ENCODE data around the gene SPSB3. TPM values are rescaled to one million over a fixed set of nuclear protein-coding genes. Genes with fewer than 3 reads are reported as not detected.

Gene SPSB3
- total and polyA plus RNA-seq, 2 experiments from 2014 or later = 27.1 to 34.7 TPM

GRCh38 chr16:1759511-1759910 lies 22.9 kb downstream of the SPSB3 start:
- H3K27me3 Mint-ChIP-seq (ENCODE audit: insufficient read depth, low read depth, poor library complexity) = peaks cover 10% of the 10 kb centered on the region
- Histone ChIP-seq H3K4me1 (ENCODE audit: insufficient read depth) (no peaks in the 10 kb centered on the region; the same call in 1 of the 2 replicates), H3K36me3 (ENCODE audit: insufficient read depth) (no peaks in the 10 kb centered on the region), H3K4me2 (no peak overlapping the region), H4K20me1 (replicated peaks; ENCODE audit: insufficient read depth) (no peaks in the 10 kb centered on the region), H3K4me3 (no peak overlapping the region), H3F3A (replicated peaks; ENCODE audit: low read depth) (0 out of 2 replicates have a peak, but pooled peaks cover 3% of the 10 kb centered on the region), H2AFZ (no peak overlapping the region), H3K27me3 (ENCODE audit: insufficient read depth) (no peaks in the 10 kb centered on the region), H3K27ac (ENCODE audit: low read depth) (no peak overlapping the region), H3K79me2 (replicated peaks; ENCODE audit: insufficient read depth) (no peaks in the 10 kb centered on the region), H3K9me2 (ENCODE audit: insufficient read depth) (no peaks in the 10 kb centered on the region)
- no peak overlapping the region for H3K4me3 Mint-ChIP-seq
- no peak overlapping the region for H3K27ac Mint-ChIP-seq
- DNase-seq (ENCODE audit: low spot score) (no peak), ATAC-seq (no peak)
- no peaks in the 10 kb centered on the region; the same call in 2 of the 3 replicates for H3K9me3 Mint-ChIP-seq
- TF ChIP-seq NANOG (IDR thresholded peaks at IDR 0.05; ENCODE audit: borderline replicate concordance) (no peak), STAT1 (IDR thresholded peaks at IDR 0.05; ENCODE audit: unreplicated experiment) (no peak), JUNB (IDR thresholded peaks at IDR 0.05; ENCODE audit: unreplicated experiment) (no peak), ZNF462 (CRISPR knock-in tag; IDR thresholded peaks at IDR 0.05) (no peak), ZNF114 (CRISPR knock-in tag; IDR thresholded peaks at IDR 0.05) (no peak), POLR2AphosphoS5 (IDR thresholded peaks at IDR 0.05; ENCODE audit: low read depth) (no peak), ZNF331 (CRISPR knock-in tag; IDR thresholded peaks at IDR 0.05; ENCODE audit: low read depth) (no peak)
- TF ChIP-seq, protein P1, sequence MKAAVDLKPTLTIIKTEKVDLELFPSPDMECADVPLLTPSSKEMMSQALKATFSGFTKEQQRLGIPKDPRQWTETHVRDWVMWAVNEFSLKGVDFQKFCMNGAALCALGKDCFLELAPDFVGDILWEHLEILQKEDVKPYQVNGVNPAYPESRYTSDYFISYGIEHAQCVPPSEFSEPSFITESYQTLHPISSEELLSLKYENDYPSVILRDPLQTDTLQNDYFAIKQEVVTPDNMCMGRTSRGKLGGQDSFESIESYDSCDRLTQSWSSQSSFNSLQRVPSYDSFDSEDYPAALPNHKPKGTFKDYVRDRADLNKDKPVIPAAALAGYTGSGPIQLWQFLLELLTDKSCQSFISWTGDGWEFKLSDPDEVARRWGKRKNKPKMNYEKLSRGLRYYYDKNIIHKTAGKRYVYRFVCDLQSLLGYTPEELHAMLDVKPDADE (IDR thresholded peaks at IDR 0.05) = no peak
- TF ChIP-seq, protein P2, sequence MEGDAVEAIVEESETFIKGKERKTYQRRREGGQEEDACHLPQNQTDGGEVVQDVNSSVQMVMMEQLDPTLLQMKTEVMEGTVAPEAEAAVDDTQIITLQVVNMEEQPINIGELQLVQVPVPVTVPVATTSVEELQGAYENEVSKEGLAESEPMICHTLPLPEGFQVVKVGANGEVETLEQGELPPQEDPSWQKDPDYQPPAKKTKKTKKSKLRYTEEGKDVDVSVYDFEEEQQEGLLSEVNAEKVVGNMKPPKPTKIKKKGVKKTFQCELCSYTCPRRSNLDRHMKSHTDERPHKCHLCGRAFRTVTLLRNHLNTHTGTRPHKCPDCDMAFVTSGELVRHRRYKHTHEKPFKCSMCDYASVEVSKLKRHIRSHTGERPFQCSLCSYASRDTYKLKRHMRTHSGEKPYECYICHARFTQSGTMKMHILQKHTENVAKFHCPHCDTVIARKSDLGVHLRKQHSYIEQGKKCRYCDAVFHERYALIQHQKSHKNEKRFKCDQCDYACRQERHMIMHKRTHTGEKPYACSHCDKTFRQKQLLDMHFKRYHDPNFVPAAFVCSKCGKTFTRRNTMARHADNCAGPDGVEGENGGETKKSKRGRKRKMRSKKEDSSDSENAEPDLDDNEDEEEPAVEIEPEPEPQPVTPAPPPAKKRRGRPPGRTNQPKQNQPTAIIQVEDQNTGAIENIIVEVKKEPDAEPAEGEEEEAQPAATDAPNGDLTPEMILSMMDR (conservative IDR thresholded peaks at IDR 0.05; ENCODE audit: low read depth in 2 of 2) = no peak
- H3K36me3 Mint-ChIP-seq (ENCODE audit: low read depth) = peaks cover 6% of the 10 kb centered on the region
- no peaks in the 10 kb centered on the region for H3K4me1 Mint-ChIP-seq

Data from GM23338 (cell line).